ENCODE data around the gene MPDZ. TPM values are rescaled to one million over a fixed set of nuclear protein-coding genes. Genes with fewer than 3 reads are reported as not detected.
A peak's percentile ranks its signal among the peaks of the same experiment; 100 is the strongest.

The MPDZ gene
- total RNA-seq, 1 experiment from 2014 or later: 46.7 TPM

DNA sequence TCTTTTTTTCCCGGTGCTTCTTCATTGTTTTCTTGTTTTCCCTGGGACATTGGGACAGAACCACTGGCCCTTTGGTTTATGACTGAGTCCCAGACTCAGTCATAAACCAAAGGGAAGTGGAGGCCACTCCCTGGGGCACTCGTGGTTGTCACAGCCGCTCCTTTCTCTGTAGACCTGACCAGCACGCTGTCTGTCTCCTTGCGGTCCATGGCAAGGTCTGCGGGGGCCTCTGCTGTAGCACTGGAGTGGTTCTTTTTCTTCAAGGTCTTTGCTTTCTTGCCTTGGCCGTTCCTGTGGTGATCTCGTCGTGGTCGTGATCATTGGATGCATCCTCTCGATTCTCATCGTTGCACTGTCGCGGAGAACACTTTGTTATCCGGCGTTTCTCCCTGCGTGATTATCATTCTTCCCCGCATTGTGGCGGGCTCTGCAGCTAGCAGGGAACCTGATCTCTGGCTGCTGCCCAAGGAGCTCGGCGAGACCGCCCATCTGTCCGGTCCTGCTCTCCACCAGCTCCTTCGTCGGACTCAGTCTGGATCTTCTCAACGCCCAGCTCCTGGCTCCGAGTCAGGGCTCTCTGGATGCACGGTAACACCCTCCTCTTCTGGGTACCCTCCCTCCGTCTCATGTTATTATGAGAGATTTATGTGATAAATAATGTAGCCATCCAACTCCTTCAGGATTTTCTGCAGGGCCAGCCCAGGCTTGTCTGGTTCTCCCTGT, 43.5 kb upstream of the MPDZ start:
- Histone ChIP-seq H3K9ac (ENCODE audit: extremely low read depth, insufficient read length, low read length) (no peak overlapping the region), H3T11ph (ENCODE audit: low read length) (no peak overlapping the region), H3K79me2 (ENCODE audit: insufficient read depth, low read length) (no peaks in the 10 kb centered on the region), H3K14ac (ENCODE audit: insufficient read depth, low read length) (no peak overlapping the region), H3K56ac (ENCODE audit: insufficient read length, low read depth, low read length) (no peak overlapping the region), H4K5ac (ENCODE audit: insufficient read length, low read depth, low read length) (no peak overlapping the region), H3K4ac (ENCODE audit: low read depth, low read length) (no peak overlapping the region), H2BK12ac (ENCODE audit: insufficient read length, low read depth, low read length) (no peak overlapping the region), H3K9me3 (ENCODE audit: control insufficient read depth, low read depth, low read length) (peaks cover 3% of the 10 kb centered on the region), H3K23me2 (ENCODE audit: insufficient read length, low read depth, low read length, poor library complexity, severe bottlenecking) (no peaks in the 10 kb centered on the region), H2BK5ac (ENCODE audit: insufficient read length, low read length) (no peak overlapping the region), H3K4me1 (ENCODE audit: insufficient read depth, low read length) (no peaks in the 10 kb centered on the region), H3K27me3 (ENCODE audit: insufficient read depth, low read length) (no peaks in the 10 kb centered on the region), H2BK120ac (ENCODE audit: low read depth, low read length, poor library complexity, severe bottlenecking) (no peak overlapping the region), H3K23ac (ENCODE audit: insufficient read length, low read depth, low read length) (no peak overlapping the region), H4K8ac (replicated peaks; ENCODE audit: insufficient read length, low read depth, low read length) (no peak overlapping the region), H2BK20ac (ENCODE audit: low read depth, low read length, poor library complexity, severe bottlenecking) (no peak overlapping the region), H2AFZ (ENCODE audit: low read length) (no peak overlapping the region), H4K91ac (ENCODE audit: insufficient read length, low read depth, low read length) (no peak overlapping the region), H3K18ac (ENCODE audit: insufficient read length, low read depth, low read length) (no peak overlapping the region), H2BK15ac (ENCODE audit: low read depth, low read length) (no peak overlapping the region), H2AK5ac (ENCODE audit: insufficient read length, low read length) (no peak overlapping the region), H3K27ac (ENCODE audit: insufficient read length, low read depth, low read length) (no peak overlapping the region), H4K20me1 (ENCODE audit: control insufficient read depth, insufficient read depth, insufficient read length) (no peaks in the 10 kb centered on the region), H3K79me1 (ENCODE audit: insufficient read depth, low read depth, low read length, poor library complexity, severe bottlenecking) (no peaks in the 10 kb centered on the region), H3K4me2 (ENCODE audit: insufficient read depth, insufficient read length, low read length) (no peak overlapping the region)
- Mint-ChIP-seq H3K4me3 (no peak overlapping the region), H3K27ac (peak overlapping the region in 1 of 3 experiments; percentile 11; a peak in 1 of 7 replicates), H3K27me3 (ENCODE audit: low read depth) (no peaks in the 10 kb centered on the region), H3K9me3 (peaks cover 3 to 7% of the 10 kb centered on the region in 2 experiments; a peak in 4 of 5 replicates), H3K36me3 (ENCODE audit: insufficient read depth in 1 of 3, low read depth in 3 of 3) (peaks cover 0 to 5% (median 4%) of the 10 kb centered on the region in 3 experiments; a peak in 4 of 7 replicates), H3K4me1 (no peaks in the 10 kb centered on the region)
- TF ChIP-seq CTCF (conservative IDR thresholded peaks at IDR 0.05): 0 out of 3 replicates have a peak, but pooled peaks have one; percentile 9
- WGBS (ENCODE audit: extremely low coverage, insufficient read length, low lambda C conversion rate): no CpG with 5 or more reads among the region's 29 CpGs
- peak; percentile 28 for DNase-seq
